Endothelial cell (in vitro differentiated cells): ENCODE measurements around the gene SRGAP2B. TPM values are rescaled to one million over a fixed set of nuclear protein-coding genes. Genes with fewer than 3 reads are reported as not detected.
"Not testable (repeated sequence)": the region's sequence is repeated elsewhere in the genome, so short reads cannot be mapped to it uniquely, and the experiment has no call there.

Experiments
- DNase-seq: peaks from one replicate; pipeline ENCODE4 v3.0.0; 2021; ENCODE audit warnings: low spot score
- H3K27ac Mint-ChIP-seq: one replicate; pipeline ENCODE4 v1.8.0; 2021; ENCODE audit warnings: mixed read lengths, inconsistent platforms; ENCODE audit not compliant: unreplicated experiment
- H3K27me3 Mint-ChIP-seq: one replicate; pipeline ENCODE4 v1.8.0; 2021; ENCODE audit warnings: mild to moderate bottlenecking, moderate library complexity, mixed read lengths, inconsistent platforms; ENCODE audit not compliant: unreplicated experiment
- H3K36me3 Mint-ChIP-seq: one replicate; pipeline ENCODE4 v1.8.0; 2021; ENCODE audit warnings: mild to moderate bottlenecking, low read depth, mixed read lengths, inconsistent platforms; ENCODE audit not compliant: unreplicated experiment
- H3K4me1 Mint-ChIP-seq: one replicate; pipeline ENCODE4 v1.8.0; 2021; ENCODE audit warnings: mild to moderate bottlenecking, mixed read lengths, inconsistent platforms; ENCODE audit not compliant: unreplicated experiment
- H3K4me3 Mint-ChIP-seq: one replicate; pipeline ENCODE4 v1.8.0; 2021; ENCODE audit warnings: mild to moderate bottlenecking, mixed read lengths, inconsistent platforms; ENCODE audit not compliant: unreplicated experiment
- H3K9me3 Mint-ChIP-seq: one replicate; pipeline ENCODE4 v1.8.0; 2021; ENCODE audit warnings: mixed read lengths, inconsistent platforms; ENCODE audit not compliant: unreplicated experiment
- total RNA-seq: library from RNA; stranded (reverse); fragmentation: NEBNext Ultra II Directional; extraction: Animal tissue kit (Norgen Biotek cat#: 25700); gene quantifications from one replicate; pipeline ENCODE4 v1.2.1, GENCODE V29; 2021; ENCODE audit not compliant: unreplicated experiment

The SRGAP2B gene
- total RNA-seq, 1 donor from 2014 or later: 88.8 TPM

DNA sequence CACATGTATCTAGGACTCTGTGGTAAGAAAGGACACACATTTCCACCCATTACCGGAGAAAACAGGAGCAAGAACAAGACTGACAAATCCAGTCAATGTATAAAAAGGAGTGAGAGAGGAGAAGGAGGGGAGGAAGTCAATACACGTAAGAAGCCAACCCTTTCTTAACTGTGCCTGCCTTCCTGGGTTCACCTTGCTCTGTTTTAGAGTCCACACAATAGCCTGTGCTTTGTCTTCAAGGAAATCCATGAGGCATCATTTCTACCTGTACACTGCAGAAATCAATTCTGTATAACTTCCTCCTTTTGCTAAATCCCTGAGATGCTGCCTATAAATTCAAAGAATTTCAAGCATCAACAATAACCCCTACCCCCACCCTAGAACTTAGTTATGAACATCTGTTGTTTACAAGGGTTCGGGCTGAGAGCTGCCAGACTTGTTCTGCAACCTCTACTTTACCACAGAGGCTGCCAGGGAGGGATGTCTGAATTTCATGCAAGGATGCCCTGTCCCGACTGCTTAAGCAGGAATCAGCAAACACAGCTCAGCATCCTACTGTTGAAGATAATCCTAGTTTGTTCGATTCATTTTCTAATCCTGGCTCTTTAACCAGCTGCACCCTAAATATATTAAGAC is 115.0 kb downstream of the SRGAP2B start:
- not testable (repeated sequence) for H3K4me3 Mint-ChIP-seq

DNA sequence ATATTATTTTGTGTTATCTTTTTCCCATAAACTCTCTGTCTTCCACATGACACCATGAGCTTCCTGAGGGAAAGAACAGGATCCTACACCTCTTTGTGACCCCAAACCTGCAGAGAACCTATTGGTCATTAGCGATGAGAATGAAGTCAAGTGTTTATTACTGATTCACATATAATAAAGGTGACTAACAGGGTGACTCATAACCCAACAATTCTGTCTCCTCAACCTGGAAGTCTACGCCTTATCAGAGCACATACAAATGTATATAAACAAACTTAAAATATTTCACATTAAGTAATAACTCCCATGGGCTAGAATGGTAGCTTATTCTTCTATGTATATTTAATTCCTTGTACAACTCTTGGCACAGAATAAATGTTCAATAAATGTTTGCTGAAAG is 117.3 kb downstream of the SRGAP2B start:
- DNase-seq, H3K9me3 Mint-ChIP-seq, H3K4me3 Mint-ChIP-seq, H3K4me1 Mint-ChIP-seq, H3K27me3 Mint-ChIP-seq, H3K36me3 Mint-ChIP-seq, H3K27ac Mint-ChIP-seq: not testable (repeated sequence)

More for the DNA sequence above, 115.0 kb downstream of the SRGAP2B start:
- H3K36me3 Mint-ChIP-seq, DNase-seq, H3K27ac Mint-ChIP-seq, H3K9me3 Mint-ChIP-seq, H3K4me1 Mint-ChIP-seq, H3K27me3 Mint-ChIP-seq: not testable (repeated sequence)

DNA sequence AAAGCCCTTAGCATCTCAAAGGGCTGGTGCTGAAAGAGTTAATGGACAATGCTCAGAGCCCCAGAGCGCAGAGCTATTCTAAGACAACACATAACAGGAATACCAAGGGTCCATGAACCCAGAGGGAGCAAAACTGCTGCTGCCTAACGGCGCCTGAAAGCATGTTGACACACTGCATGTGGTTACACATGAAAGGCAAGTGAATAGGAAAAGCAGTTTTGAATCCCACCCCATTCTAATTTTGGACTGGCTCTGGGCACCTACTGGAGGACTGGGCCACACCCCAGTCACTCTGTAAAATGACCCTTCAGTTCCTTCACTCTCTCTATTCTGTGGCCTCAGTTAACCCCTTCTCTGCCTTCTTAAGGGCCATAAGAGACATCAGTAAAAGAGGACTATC is 123.2 kb downstream of the SRGAP2B start:
- H3K27ac Mint-ChIP-seq, H3K4me1 Mint-ChIP-seq, H3K36me3 Mint-ChIP-seq, H3K9me3 Mint-ChIP-seq, H3K4me3 Mint-ChIP-seq, DNase-seq, H3K27me3 Mint-ChIP-seq: not testable (repeated sequence)

DNA sequence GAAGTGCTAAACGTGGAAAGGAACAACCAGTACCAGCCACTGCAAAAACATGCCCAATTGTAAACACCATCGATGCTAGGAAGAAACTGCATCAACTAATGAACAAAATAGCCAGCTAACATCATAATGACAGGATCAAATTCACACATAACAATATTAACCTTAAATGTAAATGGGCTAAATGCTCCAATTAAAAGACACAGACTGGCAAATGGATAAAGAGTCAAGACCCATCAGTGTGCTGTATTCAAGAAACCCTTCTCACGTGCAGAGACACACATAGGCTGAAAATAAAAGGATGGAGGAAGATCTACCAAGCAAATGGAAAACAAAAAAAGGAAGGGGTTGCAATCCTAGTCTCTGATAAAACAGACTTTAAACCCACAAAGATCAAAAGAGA is 128.6 kb downstream of the SRGAP2B start:
- H3K4me1 Mint-ChIP-seq, H3K4me3 Mint-ChIP-seq, H3K9me3 Mint-ChIP-seq, H3K36me3 Mint-ChIP-seq, H3K27me3 Mint-ChIP-seq, DNase-seq: not testable (repeated sequence)
- H3K27ac Mint-ChIP-seq: peak overlapping the region; percentile 61

DNA sequence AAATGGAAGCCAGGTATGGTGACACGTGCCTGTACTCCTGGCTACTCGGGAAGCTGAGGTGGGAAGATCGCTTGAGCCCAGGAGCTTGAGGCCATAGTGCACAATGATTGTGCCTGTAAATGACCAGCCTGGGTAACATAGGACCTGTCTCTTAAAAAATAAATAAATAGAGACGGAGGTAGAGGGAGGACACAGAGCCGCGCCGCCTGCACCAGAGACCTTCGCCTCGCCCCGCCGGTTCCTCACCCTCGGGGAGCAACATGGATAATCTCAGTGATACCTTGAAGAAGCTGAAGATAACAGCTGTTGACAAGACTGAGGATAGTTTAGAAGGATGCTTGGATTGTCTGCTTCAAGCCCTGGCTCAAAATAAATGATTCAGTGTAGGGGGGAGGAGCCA is 130.4 kb downstream of the SRGAP2B start:
- H3K36me3 Mint-ChIP-seq, H3K9me3 Mint-ChIP-seq, DNase-seq, H3K27ac Mint-ChIP-seq, H3K27me3 Mint-ChIP-seq, H3K4me3 Mint-ChIP-seq, H3K4me1 Mint-ChIP-seq: not testable (repeated sequence)

DNA sequence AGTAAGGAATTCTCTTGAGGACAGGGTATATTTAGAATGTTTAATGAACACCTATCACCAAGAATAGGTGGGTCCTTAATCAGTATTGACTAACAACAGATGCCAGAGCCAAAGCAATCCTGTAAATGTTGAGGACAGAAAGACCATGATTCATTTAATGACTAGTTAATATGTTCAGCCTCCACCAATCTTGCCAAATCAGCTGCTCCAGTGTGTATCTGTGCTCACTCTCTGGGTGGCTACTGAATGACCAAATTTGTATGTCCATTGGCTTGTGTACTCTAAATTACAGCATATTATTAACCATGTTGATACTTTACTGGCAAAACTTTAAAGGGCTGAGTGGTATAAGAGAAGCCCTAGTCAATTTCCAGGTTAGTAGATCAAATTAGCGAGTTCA is 130.9 kb downstream of the SRGAP2B start:
- not testable (repeated sequence) for DNase-seq, H3K9me3 Mint-ChIP-seq, H3K4me1 Mint-ChIP-seq, H3K27ac Mint-ChIP-seq, H3K4me3 Mint-ChIP-seq, H3K27me3 Mint-ChIP-seq, H3K36me3 Mint-ChIP-seq

DNA sequence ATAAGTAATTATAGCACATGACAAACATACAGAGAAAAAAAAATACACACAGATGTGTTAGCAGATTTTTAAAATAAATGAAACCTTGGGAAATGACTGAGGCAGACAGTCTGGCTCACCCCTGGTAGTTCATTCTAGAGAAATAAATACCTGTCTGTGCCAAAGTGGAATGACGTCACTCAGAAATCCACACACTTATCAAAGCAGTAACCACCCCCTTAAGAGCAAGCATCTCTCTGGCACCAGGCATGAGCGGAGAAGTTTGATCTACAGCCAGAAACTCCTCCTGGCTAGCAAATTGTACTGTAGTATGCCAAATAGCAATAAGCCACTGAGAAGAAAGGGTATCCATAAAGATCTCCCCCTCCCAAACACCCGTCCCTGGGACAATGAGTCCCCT is 131.6 kb downstream of the SRGAP2B start:
- DNase-seq, H3K9me3 Mint-ChIP-seq, H3K36me3 Mint-ChIP-seq, H3K27ac Mint-ChIP-seq, H3K27me3 Mint-ChIP-seq, H3K4me1 Mint-ChIP-seq, H3K4me3 Mint-ChIP-seq: not testable (repeated sequence)

DNA sequence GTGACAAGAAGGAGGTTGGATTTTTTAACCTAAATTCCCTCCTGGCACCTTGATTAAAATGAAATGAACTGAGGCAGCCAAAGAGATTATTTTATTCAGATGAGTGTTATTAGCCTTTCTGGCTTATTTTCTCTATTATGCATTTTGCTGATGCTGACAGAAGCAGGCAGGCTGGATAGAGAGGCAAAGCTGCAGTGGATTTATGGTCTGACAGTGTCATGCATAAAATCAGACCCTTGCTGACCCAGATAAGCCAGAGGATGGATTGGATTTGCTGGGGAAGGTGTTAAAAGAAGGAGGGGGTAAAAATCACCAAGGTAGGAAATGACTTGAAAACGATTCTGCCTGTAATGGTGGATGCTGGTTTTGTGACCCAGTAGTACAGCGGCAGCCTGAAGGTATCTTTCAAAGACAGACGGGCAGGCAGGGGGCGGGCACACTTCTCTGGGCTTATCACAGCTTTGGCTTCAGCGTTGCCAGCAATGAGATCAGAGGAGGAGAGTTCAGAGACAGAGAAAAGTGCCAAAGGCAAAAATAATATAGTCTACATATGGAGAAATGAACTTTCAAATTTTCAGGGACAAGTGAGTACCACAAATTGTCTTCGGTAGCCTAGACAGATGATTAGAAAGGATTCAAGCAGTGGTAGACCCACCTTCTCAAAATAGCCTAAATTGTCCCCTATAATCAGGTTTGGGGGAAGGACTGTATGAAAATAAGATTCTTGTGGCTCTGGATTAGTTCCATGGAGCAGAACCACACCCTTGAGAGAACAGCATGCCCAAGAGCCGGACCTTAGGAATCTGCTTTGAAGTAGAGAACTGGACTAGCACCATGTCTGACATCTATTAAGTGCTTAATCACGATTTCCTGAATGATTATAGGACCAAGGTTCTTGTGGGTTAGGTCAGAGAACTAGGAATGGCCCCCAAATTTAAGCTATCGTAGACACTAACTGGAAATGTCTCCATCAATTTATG is 133.2 kb downstream of the SRGAP2B start:
- H3K27me3 Mint-ChIP-seq, H3K36me3 Mint-ChIP-seq, H3K4me1 Mint-ChIP-seq, H3K9me3 Mint-ChIP-seq, H3K4me3 Mint-ChIP-seq, H3K27ac Mint-ChIP-seq, DNase-seq: not testable (repeated sequence)

DNA sequence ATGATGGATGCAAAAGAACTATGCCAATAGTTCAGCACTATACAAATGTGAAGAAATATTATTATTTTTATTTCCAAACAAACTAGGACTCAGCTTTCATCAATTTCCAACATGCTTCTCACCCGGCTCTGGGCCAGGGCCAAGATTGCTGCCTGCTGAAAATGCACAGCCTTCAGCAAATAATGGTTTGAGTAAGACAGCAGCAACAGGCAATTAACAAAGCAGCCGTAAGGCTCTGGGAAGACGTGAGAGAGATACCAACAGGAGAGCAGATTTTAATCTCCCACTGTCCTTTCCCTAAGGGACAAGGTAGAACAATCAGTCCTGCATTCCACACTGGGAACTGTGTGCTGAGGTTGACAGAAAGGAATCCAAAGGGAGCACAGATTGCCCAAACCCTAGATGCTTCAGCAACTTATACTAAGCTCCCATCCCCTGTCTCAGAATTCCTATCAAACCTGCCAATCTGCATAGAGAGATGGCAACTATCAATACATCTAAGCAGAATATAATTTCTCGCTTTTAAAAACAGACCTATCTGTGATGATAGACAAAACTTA is 134.1 kb downstream of the SRGAP2B start:
- not testable (repeated sequence) for DNase-seq, H3K27ac Mint-ChIP-seq, H3K27me3 Mint-ChIP-seq, H3K4me1 Mint-ChIP-seq, H3K9me3 Mint-ChIP-seq, H3K36me3 Mint-ChIP-seq, H3K4me3 Mint-ChIP-seq

DNA sequence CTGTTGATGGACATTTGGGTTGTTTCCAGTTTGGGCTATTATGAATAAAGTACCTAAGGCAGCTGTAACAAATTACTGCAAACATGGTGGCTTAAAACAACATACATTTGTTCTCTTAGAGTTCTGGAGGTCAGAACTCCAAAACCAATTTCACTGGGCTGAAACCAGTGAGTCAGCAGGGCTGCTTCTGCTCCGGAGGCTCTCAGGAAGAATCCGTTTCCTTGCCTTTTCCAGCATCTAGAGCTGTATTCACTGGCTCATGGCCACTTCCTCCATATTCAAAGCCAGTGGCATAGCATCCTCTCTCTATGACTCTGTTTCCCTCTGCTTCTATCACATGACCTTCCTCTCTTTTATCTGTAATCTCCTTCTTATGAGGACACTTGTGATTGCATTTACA is 146.7 kb downstream of the SRGAP2B start:
- not testable (repeated sequence) for H3K27me3 Mint-ChIP-seq, H3K4me1 Mint-ChIP-seq, H3K27ac Mint-ChIP-seq, H3K4me3 Mint-ChIP-seq, DNase-seq, H3K36me3 Mint-ChIP-seq, H3K9me3 Mint-ChIP-seq

DNA sequence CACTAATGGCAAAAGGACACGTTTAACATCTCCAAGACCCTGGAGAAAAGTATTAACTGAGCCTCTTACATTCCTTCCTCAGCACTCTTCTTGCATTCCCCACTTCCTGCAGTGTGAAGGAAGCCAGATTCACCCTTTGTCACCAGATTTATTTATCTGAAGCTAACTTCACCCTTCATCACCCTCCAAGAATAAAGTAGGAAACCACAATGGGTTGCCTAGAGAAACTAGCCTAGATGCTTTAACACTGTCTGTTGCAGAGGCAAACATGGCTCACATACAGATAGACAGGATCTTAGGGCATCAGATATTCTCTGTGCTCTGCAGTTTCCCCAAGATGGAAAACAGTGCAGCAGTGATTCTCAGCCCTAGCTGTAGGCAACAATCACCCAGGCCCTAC is 147.6 kb downstream of the SRGAP2B start:
- not testable (repeated sequence) for DNase-seq, H3K9me3 Mint-ChIP-seq, H3K4me1 Mint-ChIP-seq, H3K4me3 Mint-ChIP-seq, H3K27me3 Mint-ChIP-seq, H3K36me3 Mint-ChIP-seq, H3K27ac Mint-ChIP-seq
